HepG2 (cell line): ENCODE measurements around the gene VSIG10L. TPM values are rescaled to one million over a fixed set of nuclear protein-coding genes. Genes with fewer than 3 reads are reported as not detected.

Experiments
- CEBPB ChIP-seq: IDR thresholded peaks from 2 replicates; pipeline ENCODE4 v1.6.1; 2011; ENCODE audit warnings: low read depth, low read length, improper control_type of control experiment, borderline replicate concordance
- CHCHD3 ChIP-seq: sonication (generic); formaldehyde crosslinking; IDR thresholded peaks from 2 replicates; pipeline ENCODE4 v1.8.0; 2022; ENCODE audit warnings: mild to moderate bottlenecking, missing genetic modification reagents, moderate library complexity
- DZIP1 ChIP-seq: sonication (generic); formaldehyde crosslinking; IDR thresholded peaks from 2 replicates; pipeline ENCODE4 v1.5.0; 2020; ENCODE audit warnings: mild to moderate bottlenecking, missing genetic modification reagents
- FIP1L1 ChIP-seq: fragments of 200-400 bp; formaldehyde crosslinking; IDR thresholded peaks from 2 replicates; pipeline ENCODE4 v1.6.1; 2018; ENCODE audit warnings: low read depth, mild to moderate bottlenecking, low read length, moderate library complexity, borderline replicate concordance; ENCODE audit not compliant: insufficient read depth
- HOXA7 ChIP-seq: sonication (generic); formaldehyde crosslinking; IDR thresholded peaks from 2 replicates; pipeline ENCODE4 v1.8.1; 2022; ENCODE audit warnings: mild to moderate bottlenecking, missing genetic modification reagents, moderate library complexity
- KDM4B ChIP-seq: sonication (generic); formaldehyde crosslinking; IDR thresholded peaks from 2 replicates; pipeline ENCODE4 v1.4.0; 2020; ENCODE audit warnings: missing genetic modification reagents
- MIER2 ChIP-seq: IDR thresholded peaks from 2 replicates; pipeline ENCODE4 v1.6.1; 2016; ENCODE audit warnings: missing biosample characterization, missing genetic modification reagents
- NFKBIZ ChIP-seq: IDR thresholded peaks from 2 replicates; pipeline ENCODE4 v1.6.1; 2018; ENCODE audit warnings: missing genetic modification reagents, missing compliant biosample characterization
- SMC3 ChIP-seq: IDR thresholded peaks from 2 replicates; pipeline ENCODE4 v1.6.1; 2011; ENCODE audit warnings: low read length, improper control_type of control experiment
- THAP9 ChIP-seq: sonication (generic); formaldehyde crosslinking; IDR thresholded peaks from 2 replicates; pipeline ENCODE4; 2020; ENCODE audit warnings: missing genetic modification reagents, mild to moderate bottlenecking, borderline replicate concordance
- ZNF101 ChIP-seq: sonication (generic); formaldehyde crosslinking; IDR thresholded peaks from 2 replicates; pipeline ENCODE4 v1.4.0; 2020; ENCODE audit warnings: mild to moderate bottlenecking, low read depth, missing genetic modification reagents, borderline replicate concordance
- ZNF501 ChIP-seq: sonication (generic); formaldehyde crosslinking; IDR thresholded peaks from 2 replicates; pipeline ENCODE4 v1.5.1; 2020; ENCODE audit warnings: mild to moderate bottlenecking, moderate library complexity, missing genetic modification reagents
- ZNF788 ChIP-seq: sonication (generic); formaldehyde crosslinking; IDR thresholded peaks from 2 replicates; pipeline ENCODE4 v1.5.0; 2020; ENCODE audit warnings: mild to moderate bottlenecking, missing genetic modification reagents, borderline replicate concordance
- ZNF883 ChIP-seq: sonication (generic); formaldehyde crosslinking; IDR thresholded peaks from 2 replicates; pipeline ENCODE4 v1.5.1; 2020; ENCODE audit warnings: mild to moderate bottlenecking, missing genetic modification reagents; ENCODE audit errors: not compliant biosample characterization
- ZSCAN31 ChIP-seq: sonication (generic); formaldehyde crosslinking; IDR thresholded peaks from 2 replicates; pipeline ENCODE4 v1.5.0; 2020; ENCODE audit warnings: low read depth, mild to moderate bottlenecking, missing genetic modification reagents
- polyA plus RNA-seq, 8 experiments: library from polyadenylated mRNA; depleted of rRNA in 3 of 8; stranded (reverse) in 7 of 8; unstranded in 1 of 8; fragments of >200 nt; fragmentation: Illumina TruSeq in 4 of 8; extraction: Trizol in 4 of 8; gene quantifications; 2 replicates each; pipeline versions ENCODE4 v1.2.1 to v1.2.3, GENCODE V29; 2011 to 2016; ENCODE audit warnings: low read depth in 4 of 8, missing spikeins in 1 of 8, mixed read lengths in 1 of 8; ENCODE audit not compliant: insufficient read depth in 1 of 8
- total RNA-seq, 5 experiments: library from RNA; depleted of rRNA; stranded (reverse); fragments of >200 nt; fragmentation: Illumina TruSeq; extraction: Trizol; gene quantifications; 2 replicates each; pipeline ENCODE4 v1.2.3, GENCODE V29; 2016; ENCODE audit warnings: low read depth in 1 of 5
- TF ChIP-seq, protein P1 (sequence below): sonication (generic); formaldehyde crosslinking; IDR thresholded peaks from 2 replicates; pipeline ENCODE4 v1.4.0; 2020; ENCODE audit warnings: missing genetic modification reagents
- TF ChIP-seq, protein P2 (sequence below): sonication (generic); formaldehyde crosslinking; IDR thresholded peaks from 2 replicates; pipeline ENCODE4 v1.4.0; 2020; ENCODE audit warnings: mild to moderate bottlenecking, missing genetic modification reagents
- TF ChIP-seq, protein P3 (sequence below): sonication (generic); formaldehyde crosslinking; IDR thresholded peaks from 2 replicates; pipeline ENCODE4 v1.5.0; 2020; ENCODE audit warnings: missing genetic modification reagents, mild to moderate bottlenecking, borderline replicate concordance

The VSIG10L gene
- total and polyA plus RNA-seq, 2 of the 13 experiments (the other 11 are each of a cell fraction or from before 2014, with no cell fraction given) = 2.7 to 8.5 TPM

DNA sequence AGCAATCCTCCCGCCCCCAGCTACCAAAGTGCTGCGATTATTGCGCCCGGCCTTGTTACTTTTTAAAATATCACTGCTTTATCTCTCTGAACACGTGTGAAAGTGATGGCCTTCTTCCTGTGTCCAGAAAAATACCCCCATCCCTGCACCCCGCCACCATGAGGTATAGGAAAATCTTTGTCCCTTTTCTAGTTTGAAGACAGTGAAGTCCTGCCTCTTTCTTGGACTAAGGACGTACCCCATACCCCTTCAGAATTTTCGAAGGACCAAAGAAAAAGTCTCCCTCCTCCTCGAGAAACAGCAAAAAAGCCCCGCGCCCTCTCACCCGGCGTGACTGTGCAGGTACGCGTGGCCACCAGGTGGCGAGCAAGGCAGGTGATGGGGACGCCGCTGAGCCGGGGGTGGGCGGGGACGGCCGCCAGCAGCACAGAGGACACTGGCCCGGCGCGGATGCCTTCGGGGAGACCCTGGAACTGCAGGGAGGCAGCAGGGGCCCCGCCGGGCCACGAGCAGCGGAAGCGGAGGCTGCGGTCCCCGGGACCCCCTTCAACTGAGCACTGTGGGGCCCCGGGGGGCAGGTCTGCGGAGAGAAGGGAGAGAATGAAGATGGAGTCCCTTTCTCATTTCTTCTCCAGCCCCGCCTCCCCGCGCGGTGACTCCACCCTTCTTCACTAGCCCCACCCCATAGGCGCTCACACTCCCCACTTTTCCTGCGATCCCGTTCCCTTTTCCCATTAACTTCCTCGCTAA lies 3.2 kb downstream of the VSIG10L start (continued):
- TF ChIP-seq KDM4B (0 out of 2 replicates have a peak, but pooled peaks have one; percentile 11), HOXA7 (no peak), DZIP1 (CRISPR knock-in tag) (no peak), ZNF883 (CRISPR knock-in tag) (peak; percentile 23), CEBPB (no peak), CHCHD3 (CRISPR knock-in tag) (no peak), ZNF788 (CRISPR knock-in tag) (peak; percentile 49; the same call in 1 of the 2 replicates), FIP1L1 (no peak), ZSCAN31 (CRISPR knock-in tag) (0 out of 2 replicates have a peak, but pooled peaks have one; percentile 24), MIER2 (CRISPR knock-in tag) (peak; percentile 47; the same call in 1 of the 2 replicates), NFKBIZ (0 out of 2 replicates have a peak, but pooled peaks have one; percentile 30), THAP9 (CRISPR knock-in tag) (peak; percentile 20; the same call in 1 of the 2 replicates), SMC3 (peak; percentile 49; the same call in 1 of the 2 replicates), ZNF101 (CRISPR knock-in tag) (no peak), ZNF501 (CRISPR knock-in tag) (peak; percentile 79)
- TF ChIP-seq, protein P1, sequence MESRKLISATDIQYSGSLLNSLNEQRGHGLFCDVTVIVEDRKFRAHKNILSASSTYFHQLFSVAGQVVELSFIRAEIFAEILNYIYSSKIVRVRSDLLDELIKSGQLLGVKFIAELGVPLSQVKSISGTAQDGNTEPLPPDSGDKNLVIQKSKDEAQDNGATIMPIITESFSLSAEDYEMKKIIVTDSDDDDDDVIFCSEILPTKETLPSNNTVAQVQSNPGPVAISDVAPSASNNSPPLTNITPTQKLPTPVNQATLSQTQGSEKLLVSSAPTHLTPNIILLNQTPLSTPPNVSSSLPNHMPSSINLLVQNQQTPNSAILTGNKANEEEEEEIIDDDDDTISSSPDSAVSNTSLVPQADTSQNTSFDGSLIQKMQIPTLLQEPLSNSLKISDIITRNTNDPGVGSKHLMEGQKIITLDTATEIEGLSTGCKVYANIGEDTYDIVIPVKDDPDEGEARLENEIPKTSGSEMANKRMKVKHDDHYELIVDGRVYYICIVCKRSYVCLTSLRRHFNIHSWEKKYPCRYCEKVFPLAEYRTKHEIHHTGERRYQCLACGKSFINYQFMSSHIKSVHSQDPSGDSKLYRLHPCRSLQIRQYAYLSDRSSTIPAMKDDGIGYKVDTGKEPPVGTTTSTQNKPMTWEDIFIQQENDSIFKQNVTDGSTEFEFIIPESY (CRISPR knock-in tag) = peak; percentile 47; the same call in 1 of the 2 replicates
- TF ChIP-seq, protein P2, sequence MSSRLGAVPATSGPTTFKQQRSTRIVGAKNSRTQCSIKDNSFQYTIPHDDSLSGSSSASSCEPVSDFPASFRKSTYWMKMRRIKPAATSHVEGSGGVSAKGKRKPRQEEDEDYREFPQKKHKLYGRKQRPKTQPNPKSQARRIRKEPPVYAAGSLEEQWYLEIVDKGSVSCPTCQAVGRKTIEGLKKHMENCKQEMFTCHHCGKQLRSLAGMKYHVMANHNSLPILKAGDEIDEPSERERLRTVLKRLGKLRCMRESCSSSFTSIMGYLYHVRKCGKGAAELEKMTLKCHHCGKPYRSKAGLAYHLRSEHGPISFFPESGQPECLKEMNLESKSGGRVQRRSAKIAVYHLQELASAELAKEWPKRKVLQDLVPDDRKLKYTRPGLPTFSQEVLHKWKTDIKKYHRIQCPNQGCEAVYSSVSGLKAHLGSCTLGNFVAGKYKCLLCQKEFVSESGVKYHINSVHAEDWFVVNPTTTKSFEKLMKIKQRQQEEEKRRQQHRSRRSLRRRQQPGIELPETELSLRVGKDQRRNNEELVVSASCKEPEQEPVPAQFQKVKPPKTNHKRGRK (CRISPR knock-in tag) = no peak; the same call in 1 of the 2 replicates
- TF ChIP-seq, protein P3, sequence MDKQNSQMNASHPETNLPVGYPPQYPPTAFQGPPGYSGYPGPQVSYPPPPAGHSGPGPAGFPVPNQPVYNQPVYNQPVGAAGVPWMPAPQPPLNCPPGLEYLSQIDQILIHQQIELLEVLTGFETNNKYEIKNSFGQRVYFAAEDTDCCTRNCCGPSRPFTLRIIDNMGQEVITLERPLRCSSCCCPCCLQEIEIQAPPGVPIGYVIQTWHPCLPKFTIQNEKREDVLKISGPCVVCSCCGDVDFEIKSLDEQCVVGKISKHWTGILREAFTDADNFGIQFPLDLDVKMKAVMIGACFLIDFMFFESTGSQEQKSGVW (CRISPR knock-in tag) = no peak
